HG03442 (cell line): ENCODE results near the gene BIRC7.

ENCODE experiments used
- ATAC-seq: cut with Tn5 transposase; IDR thresholded peaks from one replicate; pipeline ENCODE4 v1.9.1; 2021; ENCODE audit warnings: mild to moderate bottlenecking, moderate library complexity; ENCODE audit not compliant: unreplicated experiment

The BIRC7 gene, protein sequence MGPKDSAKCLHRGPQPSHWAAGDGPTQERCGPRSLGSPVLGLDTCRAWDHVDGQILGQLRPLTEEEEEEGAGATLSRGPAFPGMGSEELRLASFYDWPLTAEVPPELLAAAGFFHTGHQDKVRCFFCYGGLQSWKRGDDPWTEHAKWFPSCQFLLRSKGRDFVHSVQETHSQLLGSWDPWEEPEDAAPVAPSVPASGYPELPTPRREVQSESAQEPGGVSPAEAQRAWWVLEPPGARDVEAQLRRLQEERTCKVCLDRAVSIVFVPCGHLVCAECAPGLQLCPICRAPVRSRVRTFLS

DNA sequence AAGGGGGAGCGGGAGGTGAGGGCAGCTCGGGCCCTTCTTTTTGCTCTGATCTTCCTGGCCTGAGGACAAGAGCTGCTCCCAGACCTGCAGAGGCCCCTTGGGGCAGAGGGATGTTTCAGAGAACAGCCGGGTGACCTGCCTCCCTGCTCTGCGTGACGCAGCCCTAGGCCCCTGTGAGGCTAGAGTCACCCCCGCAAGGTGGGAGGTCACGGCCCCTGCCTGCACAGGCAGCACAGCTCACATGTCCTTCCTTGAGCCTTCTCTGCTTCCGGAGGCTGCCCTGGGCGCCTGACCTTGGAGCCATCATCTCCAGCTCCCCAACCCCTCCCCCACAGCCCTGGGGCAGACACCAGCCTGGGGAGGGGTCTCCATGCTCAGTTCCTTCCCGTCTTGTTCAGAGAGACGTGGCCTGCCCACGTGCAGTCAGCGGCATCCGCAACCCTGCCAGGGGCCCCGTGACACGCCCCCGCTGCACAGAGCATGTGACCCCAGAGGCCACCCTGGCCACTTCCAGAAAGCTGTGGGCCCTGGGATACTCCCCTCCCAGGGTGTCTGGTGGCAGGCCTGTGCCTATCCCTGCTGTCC is at the start of gene BIRC7:
BIRC7 (plus strand) TSS at position 507 of the 585 bp plus-strand sequence. CDS start 192 bp downstream, outside the sequence.
- ATAC-seq: no peak

DNA sequence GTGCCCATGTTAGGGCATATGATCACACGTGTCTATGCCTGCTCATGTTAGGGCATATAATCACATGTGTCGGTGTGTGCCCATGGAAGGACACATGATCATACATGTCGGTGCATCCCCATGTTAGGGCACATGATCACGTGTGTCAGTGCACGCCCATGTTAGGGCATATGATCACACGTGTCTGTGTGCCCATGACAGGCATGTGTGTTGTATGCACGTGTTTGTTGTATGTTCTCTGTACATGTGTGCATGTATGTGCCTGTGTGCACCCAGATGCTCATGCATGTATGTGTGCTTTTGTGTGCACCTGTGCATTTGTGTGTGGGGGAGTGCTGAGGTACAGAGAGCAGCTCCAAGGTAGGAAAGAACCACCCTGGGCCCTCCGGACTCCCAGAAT is 49.6 kb upstream of the BIRC7 start:
- no peak for ATAC-seq

DNA sequence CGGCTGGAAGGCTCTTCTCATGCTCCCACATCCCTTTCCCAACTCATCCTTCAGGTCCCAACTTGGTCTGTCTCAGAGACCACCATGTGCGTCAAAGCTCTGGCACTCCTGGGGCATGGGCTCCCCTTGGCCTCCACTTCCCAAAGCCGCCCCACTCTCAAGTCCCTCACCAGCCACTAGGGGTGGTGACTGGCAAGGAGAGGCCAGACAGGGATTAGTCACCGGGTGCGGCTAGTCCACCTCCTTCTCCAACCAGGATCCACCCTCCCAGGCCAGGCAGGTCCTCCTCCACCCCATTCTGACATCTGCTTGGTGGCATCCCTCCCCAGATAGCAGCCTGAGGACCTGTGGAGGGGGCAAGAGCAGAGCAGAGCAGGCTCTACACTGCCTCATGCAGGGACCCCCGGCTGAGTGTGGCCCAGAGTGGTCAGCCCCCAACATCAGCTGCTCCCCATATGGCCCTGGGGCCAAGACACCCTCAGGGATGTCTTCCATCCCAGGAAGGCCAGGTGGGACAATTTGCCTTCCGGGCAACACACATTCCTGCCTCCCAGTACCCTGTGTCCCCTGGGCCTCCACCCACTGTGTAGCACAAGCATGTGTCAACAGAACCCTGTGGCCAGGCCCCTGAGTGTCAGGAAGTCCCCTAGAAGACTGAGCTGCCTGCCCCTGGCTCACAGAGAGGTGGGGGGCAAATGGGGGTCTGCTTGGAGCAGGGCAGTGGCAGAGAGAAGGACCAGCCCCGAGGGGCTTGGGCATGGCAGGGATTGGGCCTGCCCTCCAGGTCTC is 49.0 kb upstream of the BIRC7 start:
- ATAC-seq: no peak

DNA sequence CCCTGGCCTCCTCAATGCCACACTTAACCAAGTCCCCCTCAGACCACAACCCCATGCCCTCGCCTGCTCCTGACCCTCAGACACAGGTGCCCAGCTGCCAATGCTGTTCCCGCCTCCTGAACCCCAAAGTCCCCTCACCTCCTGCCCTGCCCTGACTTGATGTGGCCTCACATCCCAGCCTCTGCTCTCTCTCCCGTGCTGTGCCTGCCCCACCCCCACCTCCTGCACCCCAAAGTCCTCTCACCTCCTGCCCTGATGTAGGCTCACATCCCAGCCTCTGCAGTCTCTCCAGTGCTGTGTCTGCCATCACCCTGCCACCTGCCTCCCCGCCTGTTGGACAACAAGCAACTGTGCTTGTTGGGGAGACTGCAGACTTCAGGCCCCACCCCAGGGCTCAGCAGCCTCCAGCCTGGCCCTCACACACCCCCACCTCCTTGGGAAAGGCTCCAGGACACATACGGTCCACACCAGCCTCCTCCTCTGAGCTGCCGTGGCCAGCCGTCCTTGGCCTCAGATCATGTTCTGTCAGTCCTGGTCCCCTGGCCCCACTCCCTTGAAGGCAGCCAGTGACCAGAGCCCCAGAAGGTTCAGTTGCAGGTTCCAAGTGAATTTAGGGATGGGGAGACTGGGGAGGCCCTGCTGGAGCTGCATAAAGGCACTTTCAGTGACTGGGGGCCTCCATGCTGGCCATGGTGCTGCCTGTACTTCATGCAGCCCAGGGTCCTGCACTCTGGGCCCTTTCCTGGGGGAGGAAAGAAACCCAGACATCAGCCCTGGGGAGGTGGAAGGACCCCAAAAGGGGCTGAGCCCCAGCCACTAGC is 48.2 kb upstream of the BIRC7 start:
- ATAC-seq: no peak

DNA sequence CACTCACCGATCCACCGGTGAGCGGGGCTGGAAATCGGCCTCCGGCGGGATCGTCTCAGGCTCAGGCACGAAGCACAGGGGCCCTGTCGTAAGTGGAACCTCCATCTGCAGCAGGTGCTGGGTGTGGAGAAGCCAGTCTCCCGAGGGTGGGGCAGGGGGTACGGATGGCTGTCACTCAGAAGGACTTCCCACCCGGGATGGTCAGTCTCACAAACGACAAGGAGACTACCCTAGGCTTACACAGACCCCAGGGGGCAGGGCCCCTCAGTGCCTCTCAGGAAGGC is 47.6 kb upstream of the BIRC7 start:
- no peak for ATAC-seq

DNA sequence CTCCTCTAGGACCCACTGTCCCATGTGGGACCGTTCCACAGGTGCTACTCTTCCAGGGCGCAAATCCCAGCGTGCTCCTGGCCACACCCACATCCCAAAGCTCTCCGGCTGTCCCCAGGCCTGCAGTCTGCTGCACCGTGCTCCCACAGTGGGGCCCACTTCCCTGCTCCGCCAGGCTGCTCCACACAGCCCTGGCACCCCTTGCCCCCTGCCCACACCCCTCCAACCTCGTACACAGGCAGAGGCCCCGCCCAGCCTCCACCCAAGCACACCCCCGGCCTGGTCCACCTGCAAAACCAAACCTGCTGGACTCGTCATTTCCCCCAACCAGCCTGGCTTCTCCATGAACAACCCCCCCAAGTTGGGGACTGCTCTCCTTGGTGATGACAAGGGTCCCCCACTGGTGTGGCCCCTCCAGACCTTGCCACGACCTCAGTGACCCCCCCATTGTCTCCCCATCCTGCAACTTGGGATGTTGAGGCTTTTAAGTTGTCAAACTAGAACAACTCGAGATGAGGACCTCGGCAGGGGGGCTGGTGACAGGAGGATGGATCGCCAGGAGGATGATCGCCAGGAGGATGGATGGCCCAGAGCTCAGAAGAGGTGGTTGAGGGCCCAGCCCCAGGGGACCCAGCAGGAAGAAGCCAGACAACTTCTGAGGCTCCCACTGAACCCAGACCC is 46.9 kb upstream of the BIRC7 start:
- no peak for ATAC-seq

DNA sequence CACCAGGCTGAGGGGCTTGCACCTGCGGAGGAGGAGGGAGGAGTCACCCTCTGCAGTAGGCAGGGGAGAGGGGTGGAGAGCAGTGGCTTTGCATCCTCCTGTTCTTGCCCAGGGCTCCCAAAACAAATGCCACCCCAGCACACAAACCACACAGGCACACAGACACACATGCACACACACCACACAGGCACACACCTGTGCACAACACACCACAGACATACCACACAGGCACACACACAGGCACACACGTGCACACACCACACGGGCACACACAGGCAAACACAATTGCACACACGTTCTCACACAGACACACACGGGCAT is 46.4 kb upstream of the BIRC7 start:
- ATAC-seq: no peak

DNA sequence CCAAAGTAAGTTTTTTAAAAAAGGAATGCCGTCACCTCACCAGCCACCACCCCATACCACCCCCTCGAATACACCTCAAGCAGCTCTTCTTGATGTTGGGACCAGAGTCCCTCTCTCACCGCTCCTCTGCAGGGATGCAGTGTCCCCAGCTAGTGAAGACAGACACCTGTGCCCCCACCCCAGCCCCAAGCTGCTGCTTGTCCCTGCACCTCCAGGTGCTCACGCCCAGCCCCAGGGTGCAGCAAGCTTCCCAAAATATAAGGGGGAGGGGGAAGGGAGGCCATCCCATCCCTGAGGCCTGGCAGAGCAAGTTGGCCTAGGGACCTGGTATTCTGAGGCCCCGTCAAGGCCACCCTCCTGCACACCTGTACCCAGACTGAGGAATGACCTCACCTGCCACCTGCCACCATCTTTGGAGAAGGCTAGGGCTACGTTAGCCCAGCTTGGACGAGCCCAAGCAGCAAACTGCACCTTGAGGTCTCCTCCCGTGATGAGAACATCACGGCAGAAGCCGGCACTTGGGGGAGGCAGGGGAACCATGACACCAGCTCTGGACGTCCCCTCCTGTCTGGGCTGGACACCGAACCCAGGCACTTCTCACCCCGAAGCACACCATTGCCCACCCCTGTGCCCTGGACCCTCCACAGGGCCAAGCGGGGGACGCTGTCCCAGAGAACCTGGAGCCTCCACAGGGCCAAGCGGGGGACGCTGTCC is 45.7 kb upstream of the BIRC7 start:
- ATAC-seq: no peak

DNA sequence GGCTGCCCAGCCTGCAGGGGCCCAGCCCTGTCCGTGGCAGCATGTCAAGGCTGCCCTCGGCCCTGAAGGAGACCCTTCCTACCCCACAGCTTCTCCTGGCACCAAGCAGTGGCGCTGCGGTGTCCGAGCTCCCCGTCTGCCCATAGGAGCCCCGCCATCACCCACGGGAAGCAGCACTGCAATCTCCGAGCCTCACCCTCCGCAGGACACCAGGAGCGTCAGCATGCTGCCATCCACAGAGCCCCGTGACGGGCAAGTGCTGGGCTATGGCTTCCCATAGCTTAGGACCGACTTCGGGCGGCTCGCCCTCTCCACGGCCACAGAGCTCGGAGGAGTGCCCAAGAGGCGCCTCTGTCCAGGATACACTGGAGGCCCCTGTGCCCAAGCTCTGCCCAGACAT is 44.9 kb upstream of the BIRC7 start:
- ATAC-seq: no peak

DNA sequence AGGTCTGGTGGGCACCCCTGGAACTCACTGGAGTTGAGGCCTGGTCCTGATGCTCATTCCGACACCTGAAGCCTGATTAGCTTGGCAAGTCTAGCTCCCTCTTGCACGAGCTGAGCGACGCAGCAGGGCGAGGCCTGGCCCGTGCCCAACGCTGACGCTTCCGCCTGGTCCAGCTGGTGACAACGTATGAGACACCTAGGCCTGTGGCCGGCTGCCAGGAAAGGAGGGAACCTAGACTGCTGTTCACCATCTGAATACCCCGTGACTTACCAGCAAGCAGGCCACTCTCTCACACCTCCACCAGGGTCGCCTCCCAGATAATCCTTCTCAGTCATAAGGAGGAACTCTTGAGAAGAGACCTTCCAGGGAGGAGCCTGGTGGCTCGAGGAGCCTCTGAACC is 44.3 kb upstream of the BIRC7 start:
- ATAC-seq: no peak

DNA sequence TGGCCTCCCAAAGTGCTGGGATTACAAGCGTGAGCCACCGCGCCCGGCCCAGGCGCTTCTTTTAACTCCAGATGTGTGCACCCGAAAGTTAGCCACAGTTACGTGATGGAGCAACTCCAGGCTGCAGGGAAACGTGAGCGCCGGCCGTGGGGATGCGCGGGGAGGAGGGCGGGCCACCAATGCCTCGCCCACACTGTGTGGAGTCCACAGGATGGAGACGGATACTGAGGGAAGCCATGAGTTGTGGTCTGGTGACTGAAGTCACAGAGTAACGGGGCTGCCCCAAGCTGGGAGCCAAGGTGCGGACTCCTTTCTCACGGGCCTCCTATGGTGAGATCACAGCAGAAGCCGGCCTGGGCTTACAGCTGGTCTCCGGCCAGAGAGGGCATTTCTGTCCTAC is 43.0 kb upstream of the BIRC7 start:
- no peak for ATAC-seq

DNA sequence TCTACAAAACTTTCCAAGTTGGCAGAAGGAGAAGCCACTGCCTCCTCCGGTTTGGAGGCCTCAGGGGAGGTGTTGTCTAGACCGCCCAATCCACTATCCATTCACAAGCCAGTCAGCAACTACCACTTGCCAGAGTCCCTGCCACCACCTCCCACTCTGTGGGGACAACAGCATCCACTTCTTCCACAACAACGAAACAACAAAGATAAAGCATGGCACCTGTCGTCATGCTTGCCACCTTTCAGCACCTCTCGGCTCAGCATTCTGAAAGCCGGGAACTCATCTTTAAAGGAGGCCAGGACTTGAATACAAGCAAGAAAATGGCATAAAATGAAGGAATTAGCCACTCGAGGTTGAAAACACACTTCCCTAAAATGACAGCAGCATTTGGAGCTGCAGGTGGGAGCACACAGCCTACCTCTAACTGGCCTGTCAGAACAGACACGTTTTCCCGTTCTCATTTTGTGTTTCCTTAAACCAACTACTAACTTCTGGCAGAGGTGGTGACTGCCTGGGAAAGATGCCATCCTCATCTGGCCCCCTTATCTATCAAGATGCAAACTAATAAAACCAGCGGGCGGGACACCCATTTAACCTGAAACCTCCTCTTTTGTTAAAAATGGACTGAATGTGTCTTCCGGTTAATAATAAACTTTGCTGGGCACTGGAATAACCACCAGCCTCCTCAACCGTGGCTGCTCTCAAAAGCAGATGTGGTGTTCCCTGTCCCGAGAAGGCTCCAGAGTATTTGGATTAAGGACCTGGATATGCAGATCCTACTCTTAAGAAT is 41.5 kb upstream of the BIRC7 start:
- ATAC-seq: no peak

DNA sequence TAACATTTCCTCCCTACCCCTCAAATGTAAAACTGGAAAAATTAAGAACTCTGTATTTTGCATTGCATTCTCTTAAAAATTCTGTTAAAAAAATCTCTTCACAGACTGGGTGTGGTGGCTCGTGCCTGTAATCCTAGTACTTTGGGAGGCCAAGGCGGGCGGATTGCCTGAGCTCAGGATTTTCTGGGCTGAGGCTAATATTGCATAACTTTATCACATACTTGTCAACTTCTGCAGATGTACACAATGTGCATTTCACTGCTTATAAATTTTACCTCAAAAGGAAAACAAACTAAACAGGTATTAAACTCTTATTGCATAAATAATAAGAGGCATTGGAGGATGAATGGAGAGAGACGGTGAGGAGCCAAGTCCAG is 40.9 kb upstream of the BIRC7 start:
- no peak for ATAC-seq

DNA sequence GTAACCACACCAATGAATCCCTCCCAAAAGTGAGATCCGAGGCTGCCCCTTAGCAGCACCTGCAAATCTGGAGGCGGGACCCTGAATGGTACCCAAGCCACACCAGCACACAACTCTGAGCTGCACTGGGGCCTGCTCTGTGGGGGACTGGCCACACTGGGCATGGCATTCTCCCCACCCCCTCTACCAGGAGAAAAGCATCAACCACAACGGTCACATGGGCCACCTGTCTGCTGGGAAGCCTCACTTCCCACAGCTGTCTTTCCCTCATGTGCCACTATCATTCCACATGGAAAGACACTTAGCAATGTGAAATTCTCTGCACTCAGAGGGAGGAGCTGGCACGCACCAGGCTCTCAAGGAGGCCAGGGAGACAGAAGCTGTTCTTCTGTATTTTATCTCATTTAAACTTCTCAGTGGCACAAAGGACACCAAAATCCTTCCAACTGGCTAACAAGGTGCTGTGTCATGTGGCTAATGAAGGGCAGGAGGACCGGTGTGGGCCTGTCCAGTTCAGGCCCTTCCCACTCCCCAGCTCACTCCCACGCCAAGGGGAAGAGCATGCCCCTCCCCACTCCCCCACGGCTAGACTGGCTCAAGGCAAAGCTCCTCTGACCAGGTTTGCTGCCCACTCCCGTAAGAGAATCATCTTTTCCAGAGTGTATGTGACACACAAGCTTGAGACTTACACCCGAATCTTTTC is 38.8 kb upstream of the BIRC7 start:
- ATAC-seq: no peak

DNA sequence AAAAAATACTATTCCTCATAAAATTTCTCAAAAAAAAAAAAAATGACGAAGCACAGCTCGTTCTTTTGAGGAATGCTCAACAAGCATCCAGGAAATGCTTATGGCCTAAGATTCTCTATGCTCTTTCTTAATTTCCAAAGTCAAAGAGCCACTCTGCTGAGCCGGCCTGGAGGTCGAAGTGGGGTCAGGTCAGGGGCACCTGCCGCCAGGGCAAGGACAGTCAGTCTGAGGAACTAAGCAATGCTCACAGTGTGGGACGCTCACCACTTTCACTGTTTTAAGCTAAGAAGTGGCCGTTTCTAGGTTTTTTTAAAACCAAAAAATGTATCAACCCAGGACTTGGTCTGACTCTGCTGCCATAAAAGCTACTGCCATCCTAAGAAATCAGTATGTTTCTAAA is 37.1 kb upstream of the BIRC7 start:
- no peak for ATAC-seq

DNA sequence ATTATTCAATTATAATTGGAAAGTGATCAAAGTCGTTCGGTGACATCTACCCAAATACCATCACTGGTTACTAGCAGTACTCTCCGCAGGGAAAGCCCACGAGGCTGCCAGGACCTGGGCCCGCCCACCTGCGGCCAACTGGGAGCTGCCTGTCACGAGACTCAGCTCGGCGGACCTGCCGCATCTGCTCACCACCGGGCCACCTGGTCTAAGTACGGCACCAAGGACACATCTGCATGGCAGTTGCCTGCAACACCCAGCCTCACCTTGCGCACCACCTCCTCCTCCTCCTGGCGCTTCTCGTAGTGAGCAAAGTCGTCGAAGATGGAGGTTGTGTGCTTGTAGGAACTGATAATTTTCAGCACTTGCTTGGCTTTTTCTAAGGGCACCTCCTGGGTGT is 33.7 kb upstream of the BIRC7 start:
- ATAC-seq: no peak

DNA sequence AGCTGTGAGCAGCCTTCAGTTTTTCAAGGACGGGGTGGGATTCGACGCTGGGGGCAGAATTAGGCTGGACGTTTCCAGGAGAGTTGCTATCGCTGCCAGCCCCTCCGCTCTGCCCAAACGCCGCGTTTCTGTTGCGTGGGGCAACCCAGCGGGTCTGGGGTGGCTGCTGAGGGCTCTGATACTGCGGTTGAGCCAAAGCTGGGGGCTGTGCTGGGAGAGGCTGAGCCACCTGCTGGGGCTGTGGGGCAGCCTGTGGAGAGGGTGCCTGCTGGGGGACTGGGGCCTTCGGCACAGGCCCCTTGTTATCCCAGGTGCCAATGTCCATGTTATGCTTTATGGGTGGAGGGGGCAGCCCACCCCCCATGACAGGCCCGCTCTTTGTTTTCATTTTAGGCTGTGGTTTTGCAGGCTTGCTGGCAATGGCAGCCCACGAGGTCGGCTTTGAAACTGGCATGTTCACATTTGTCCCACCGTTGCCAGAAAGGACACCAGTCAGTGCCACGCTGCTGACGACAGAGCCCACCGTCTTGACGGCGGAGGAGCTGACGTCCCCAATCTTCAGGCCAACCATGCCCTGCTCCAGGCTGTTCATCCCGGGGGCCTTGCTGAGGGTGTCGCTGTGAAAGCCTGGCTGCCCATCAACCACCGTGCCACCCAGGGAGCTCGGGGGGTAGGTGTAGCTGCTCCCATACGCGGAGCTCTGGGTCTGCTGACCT is 32.7 kb upstream of the BIRC7 start:
- ATAC-seq: no peak

DNA sequence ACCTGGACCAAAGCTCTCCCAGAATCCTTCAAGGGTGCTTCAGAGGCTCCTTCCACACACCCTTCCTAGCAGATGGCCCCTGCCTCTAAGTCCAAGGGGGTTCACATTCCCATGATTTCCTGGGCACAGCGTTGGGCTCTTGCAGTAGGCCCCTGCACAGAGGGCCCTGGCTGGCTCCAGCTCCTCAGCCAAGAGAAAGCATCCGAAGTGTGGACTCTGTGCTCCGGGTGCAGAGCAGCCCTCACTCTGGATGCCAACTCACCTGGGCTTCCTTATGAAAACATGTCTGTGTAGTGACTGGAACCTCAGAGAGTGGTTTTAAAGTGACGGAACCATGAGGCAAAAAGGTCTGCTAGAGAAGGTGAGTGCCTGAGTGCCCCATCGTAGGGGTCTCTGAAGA is 31.3 kb upstream of the BIRC7 start:
- ATAC-seq: no peak

DNA sequence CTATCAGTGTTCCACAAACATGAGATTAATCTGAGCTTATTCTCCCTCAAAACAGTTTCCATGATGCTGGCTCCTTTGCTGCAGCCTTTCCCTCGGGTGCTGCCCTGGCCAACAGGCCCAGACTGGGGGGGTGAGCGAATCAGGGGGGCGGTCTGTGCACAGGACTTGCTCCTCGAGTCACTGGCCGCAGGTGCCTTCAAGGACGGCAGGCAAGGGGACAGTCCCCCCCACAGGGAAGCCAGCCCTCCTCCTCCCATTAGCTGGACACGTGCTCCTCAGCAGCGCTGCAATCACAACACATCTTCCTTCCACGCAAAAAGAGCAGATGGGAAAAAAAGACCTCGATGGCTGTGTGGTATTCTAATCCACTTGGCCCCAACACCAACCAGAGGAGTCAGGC is 29.8 kb upstream of the BIRC7 start:
- ATAC-seq: no peak
